ENCODE measurements around the gene CMIP. TPM values are rescaled to one million over a fixed set of nuclear protein-coding genes. Genes with fewer than 3 reads are reported as not detected.

The CMIP gene
- total RNA-seq, 1 experiment from 2014 or later, result 25.7 TPM

- Histone ChIP-seq H3K79me2 (ENCODE audit: low read length) (peaks cover 81% of the 10 kb centered on the region), H2AFZ (ENCODE audit: low read length) (no peak overlapping the region), H3K4me1 (ENCODE audit: insufficient read depth, low read length) (peaks cover 29% of the 10 kb centered on the region), H3K9me3 (ENCODE audit: low read length) (no peaks in the 10 kb centered on the region), H3K4me2 (ENCODE audit: low read length) (no peak overlapping the region), H3K27me3 (ENCODE audit: low read length) (no peaks in the 10 kb centered on the region), H3K9ac (ENCODE audit: low read length) (no peak overlapping the region), H4K20me1 (ENCODE audit: low read length) (no peaks in the 10 kb centered on the region), H3K9me2 (replicated peaks; ENCODE audit: low read length) (no peaks in the 10 kb centered on the region), H3K27ac (ENCODE audit: low read length) (no peak overlapping the region), H3F3A (ENCODE audit: low read length, unreplicated experiment) (no peaks in the 10 kb centered on the region), H3K4me3 (ENCODE audit: low read length) (no peak overlapping the region), H3K36me3 (ENCODE audit: low read depth, low read length) (peaks cover 11% of the 10 kb centered on the region)
- ChIA-PET CTCF (no interaction called here), POLR2A (ENCODE audit: unreplicated experiment) (no interaction called here)
- no TSS peak for BruUV-seq (replicated peaks)
- intact Hi-C loops (cut with micrococcal nuclease), result no loop called here
- TF ChIP-seq CTCF (conservative IDR thresholded peaks at IDR 0.05; ENCODE audit: low read depth, low read length), result no peak
- ATAC-seq (no peak), DNase-seq (no peak)
Observed at GRCh38 chr16:81578076-81578475, 133.5 kb downstream of the CMIP start.

- H3K27ac ChIP-seq (ENCODE audit: low read length), result 0 out of 2 replicates have a peak overlapping the region, but pooled peaks have one; percentile 25
- ChIA-PET POLR2A (ENCODE audit: unreplicated experiment) (no interaction called here), CTCF (no interaction called here)
- no peak overlapping the region for H3K9ac ChIP-seq (ENCODE audit: low read length)
- DNase-seq (no peak), ATAC-seq (no peak)
- H3K4me2 ChIP-seq (ENCODE audit: low read length), result no peak overlapping the region
- H3K4me3 ChIP-seq (ENCODE audit: low read length), result no peak overlapping the region
- BruUV-seq (replicated peaks), result no TSS peak
- peaks cover 80% of the 10 kb centered on the region for H3K79me2 ChIP-seq (ENCODE audit: low read length)
- H2AFZ ChIP-seq (ENCODE audit: low read length), result no peak overlapping the region
- intact Hi-C loops (cut with micrococcal nuclease), result no loop called here
- no peaks in the 10 kb centered on the region for H3F3A ChIP-seq (ENCODE audit: low read length, unreplicated experiment)
- TF ChIP-seq EZH2 (IDR thresholded peaks at IDR 0.05; ENCODE audit: low read length, unreplicated experiment) (no peak), CTCF (conservative IDR thresholded peaks at IDR 0.05; ENCODE audit: low read depth, low read length) (no peak), EZH2phosphoT487 (IDR thresholded peaks at IDR 0.05; ENCODE audit: borderline replicate concordance, low read length) (no peak)
- no peaks in the 10 kb centered on the region for H3K27me3 ChIP-seq (ENCODE audit: low read length)
- no peaks in the 10 kb centered on the region for H3K9me2 ChIP-seq (replicated peaks; ENCODE audit: low read length)
- H3K36me3 ChIP-seq (ENCODE audit: low read depth, low read length), result peaks cover 12% of the 10 kb centered on the region
- H3K4me1 ChIP-seq (ENCODE audit: insufficient read depth, low read length), result peaks cover 37% of the 10 kb centered on the region
- H3K9me3 ChIP-seq (ENCODE audit: low read length), result no peaks in the 10 kb centered on the region
- H4K20me1 ChIP-seq (ENCODE audit: low read length), result no peaks in the 10 kb centered on the region
Observed at GRCh38 chr16:81578636-81579413, 134.2 kb downstream of the CMIP start.

GRCh38 chr16:81581107-81581506, 136.5 kb downstream of the CMIP start:
- CTCF ChIA-PET, result no interaction called here
- H3K27me3 ChIP-seq (ENCODE audit: low read length), result no peaks in the 10 kb centered on the region
- H3K27ac ChIP-seq (ENCODE audit: low read length), result peak overlapping the region; percentile 95
- H2AFZ ChIP-seq (ENCODE audit: low read length), result no peak overlapping the region
- no peaks in the 10 kb centered on the region for H4K20me1 ChIP-seq (ENCODE audit: low read length)
- TF ChIP-seq EZH2phosphoT487 (IDR thresholded peaks at IDR 0.05; ENCODE audit: borderline replicate concordance, low read length) (no peak), CTCF (conservative IDR thresholded peaks at IDR 0.05; ENCODE audit: low read depth, low read length) (no peak), EZH2 (IDR thresholded peaks at IDR 0.05; ENCODE audit: low read length, unreplicated experiment) (no peak)
- POLR2A ChIA-PET (ENCODE audit: unreplicated experiment), result no interaction called here
- H3K4me2 ChIP-seq (ENCODE audit: low read length), result peak overlapping the region; percentile 53
- no peaks in the 10 kb centered on the region for H3F3A ChIP-seq (ENCODE audit: low read length, unreplicated experiment)
- no peak overlapping the region for H3K4me3 ChIP-seq (ENCODE audit: low read length)
- peaks cover 16% of the 10 kb centered on the region for H3K36me3 ChIP-seq (ENCODE audit: low read depth, low read length)
- no TSS peak for BruUV-seq (replicated peaks)
- peaks cover 75% of the 10 kb centered on the region for H3K79me2 ChIP-seq (ENCODE audit: low read length)
- no peaks in the 10 kb centered on the region for H3K9me3 ChIP-seq (ENCODE audit: low read length)
- peaks cover 59% of the 10 kb centered on the region for H3K4me1 ChIP-seq (ENCODE audit: insufficient read depth, low read length)
- no peaks in the 10 kb centered on the region for H3K9me2 ChIP-seq (replicated peaks; ENCODE audit: low read length)
- peak; percentile 96 for DNase-seq
- peak overlapping the region; percentile 40 for H3K9ac ChIP-seq (ENCODE audit: low read length)
- intact Hi-C loops (cut with micrococcal nuclease), result loop anchor here (2.0 to 5.0 kb wide), 3 partner anchors 52 to 174 kb away; no protein-coding TSS in a partner anchor
- peak; percentile 79 for ATAC-seq
